Endodermal cell (in vitro differentiated cells): ENCODE measurements around the gene ADAMTS16. TPM values are rescaled to one million over a fixed set of nuclear protein-coding genes. Genes with fewer than 3 reads are reported as not detected.
A peak's percentile ranks its signal among the peaks of the same experiment; 100 is the strongest.

ENCODE experiments used
- DNase-seq: peaks from one replicate; pipeline ENCODE4 v3.0.0-alpha.2; 2017
- H3K27ac ChIP-seq: 2 replicates; pipeline ENCODE4 v1.5.1; 2013; ENCODE audit warnings: mild to moderate bottlenecking, low read depth, low read length, moderate library complexity
- H3K27me3 ChIP-seq: 2 replicates; pipeline ENCODE4 v1.6.1; 2013; ENCODE audit warnings: mild to moderate bottlenecking, low read length, moderate library complexity; ENCODE audit not compliant: insufficient read depth, control insufficient read depth, poor library complexity, severe bottlenecking
- H3K36me3 ChIP-seq: 2 replicates; pipeline ENCODE4 v1.7.0; 2013; ENCODE audit warnings: mild to moderate bottlenecking, low read length, moderate library complexity; ENCODE audit not compliant: control insufficient read depth, insufficient read depth
- H3K4me1 ChIP-seq: one replicate; pipeline ENCODE4 v1.7.0; 2013; ENCODE audit warnings: low read length; ENCODE audit not compliant: control insufficient read depth, insufficient read depth
- H3K4me3 ChIP-seq: 2 replicates; pipeline ENCODE4 v1.5.1; 2013; ENCODE audit warnings: mild to moderate bottlenecking, low read length, moderate library complexity
- H3K9ac ChIP-seq: 2 replicates; pipeline ENCODE4 v1.6.1; 2013; ENCODE audit warnings: mild to moderate bottlenecking, low read length, moderate library complexity; ENCODE audit not compliant: poor library complexity, severe bottlenecking; ENCODE audit errors: extremely low read depth
- H3K9me3 ChIP-seq: 2 replicates; pipeline ENCODE4 v1.6.1; 2013; ENCODE audit warnings: mild to moderate bottlenecking, low read length, moderate library complexity; ENCODE audit not compliant: control insufficient read depth
- H3K27ac Mint-ChIP-seq: 2 replicates; pipeline ENCODE4 v1.8.0; 2020; ENCODE audit warnings: mixed read lengths
- H3K27me3 Mint-ChIP-seq: 2 replicates; pipeline ENCODE4 v1.8.0; 2021; ENCODE audit warnings: mild to moderate bottlenecking, mixed read lengths; ENCODE audit not compliant: insufficient read depth
- H3K36me3 Mint-ChIP-seq: 2 replicates; pipeline ENCODE4 v1.8.0; 2020; ENCODE audit warnings: low read depth, mixed read lengths
- H3K4me1 Mint-ChIP-seq: 2 replicates; pipeline ENCODE4 v1.8.0; 2020; ENCODE audit warnings: mixed read lengths
- H3K4me3 Mint-ChIP-seq: 2 replicates; pipeline ENCODE4 v1.8.0; 2020; ENCODE audit warnings: mild to moderate bottlenecking, moderate library complexity, mixed read lengths
- H3K9me3 Mint-ChIP-seq: 2 replicates; pipeline ENCODE4 v1.8.0; 2020; ENCODE audit warnings: mild to moderate bottlenecking, mixed read lengths
- WGBS, 2 experiments: methylation state at CpG; one replicate each; pipeline versions ENCODE4 v1.1.5 to v1.1.7; 2013; ENCODE audit warnings: missing lambda C conversion rate in 2 of 2, mixed read lengths in 1 of 2; ENCODE audit not compliant: insufficient coverage in 1 of 2, insufficient read length in 1 of 2; 5-methylcytosine and 5-hydroxymethylcytosine counted together
- total RNA-seq, 2 donors: library from RNA; stranded (reverse); fragmentation: NEBNext Ultra II Directional in 1 of 2; extraction: Animal tissue kit (Norgen Biotek cat#: 25700) in 1 of 2; gene quantifications; 2 replicates in 1 of 2; 3 replicates in 1 of 2; pipeline ENCODE4 v1.2.1, GENCODE V29; 2021
- TF ChIP-seq, protein P1 (sequence below): fragments of 200-600 bp; sonication (generic); conservative IDR thresholded peaks from 2 replicates; pipeline ENCODE4 v1.5.0; 2021; ENCODE audit warnings: antibody characterized with exemption, mild to moderate bottlenecking

ADAMTS16 gene
- total RNA-seq, 2 donors from 2014 or later, result 0.77 to 7.4 TPM

DNA sequence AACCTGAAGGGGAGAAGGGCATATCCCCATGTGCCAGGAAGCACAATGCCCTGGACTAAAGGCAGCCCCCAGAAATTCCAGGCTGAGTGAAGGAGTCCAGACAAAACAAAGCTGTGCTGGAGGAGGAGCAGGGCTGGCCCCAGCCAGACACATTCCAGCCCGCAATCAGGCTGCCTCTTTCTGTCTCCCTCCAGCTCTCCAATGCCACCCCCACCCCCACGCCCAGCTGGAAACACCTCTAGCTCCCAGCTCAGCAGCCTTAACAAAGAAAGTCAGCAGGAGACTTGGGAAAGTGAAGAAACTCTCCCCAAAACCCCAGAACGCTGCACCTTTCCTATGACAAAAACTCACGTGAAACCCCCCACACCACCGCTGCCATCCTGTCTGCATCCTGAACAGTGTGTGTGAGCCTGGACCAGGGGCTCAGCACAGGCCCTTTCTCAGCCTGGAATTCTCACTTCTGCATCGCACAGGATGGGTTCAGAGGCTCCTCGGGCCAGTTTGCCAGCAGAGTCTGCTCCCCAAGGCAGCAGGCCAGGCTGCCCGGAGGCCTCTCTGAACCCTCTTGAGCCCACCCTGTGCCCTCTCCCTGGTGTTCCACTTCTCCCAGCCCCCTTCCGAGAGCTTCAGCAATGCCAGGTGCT lies 186.1 kb downstream of the ADAMTS16 start:
- Mint-ChIP-seq H3K27ac (no peak overlapping the region), H3K4me1 (peaks cover 29% of the 10 kb centered on the region), H3K36me3 (no peaks in the 10 kb centered on the region), H3K27me3 (peaks cover 2% of the 10 kb centered on the region), H3K4me3 (no peak overlapping the region), H3K9me3 (no peaks in the 10 kb centered on the region)
- Histone ChIP-seq H3K36me3 (no peaks in the 10 kb centered on the region), H3K4me3 (no peak overlapping the region), H3K27me3 (no peaks in the 10 kb centered on the region), H3K4me1 (peaks cover 8% of the 10 kb centered on the region), H3K9ac (no peak overlapping the region), H3K27ac (peak overlapping the region; percentile 74), H3K9me3 (no peaks in the 10 kb centered on the region)
- peak; percentile 82 for DNase-seq
- TF ChIP-seq, protein P1, sequence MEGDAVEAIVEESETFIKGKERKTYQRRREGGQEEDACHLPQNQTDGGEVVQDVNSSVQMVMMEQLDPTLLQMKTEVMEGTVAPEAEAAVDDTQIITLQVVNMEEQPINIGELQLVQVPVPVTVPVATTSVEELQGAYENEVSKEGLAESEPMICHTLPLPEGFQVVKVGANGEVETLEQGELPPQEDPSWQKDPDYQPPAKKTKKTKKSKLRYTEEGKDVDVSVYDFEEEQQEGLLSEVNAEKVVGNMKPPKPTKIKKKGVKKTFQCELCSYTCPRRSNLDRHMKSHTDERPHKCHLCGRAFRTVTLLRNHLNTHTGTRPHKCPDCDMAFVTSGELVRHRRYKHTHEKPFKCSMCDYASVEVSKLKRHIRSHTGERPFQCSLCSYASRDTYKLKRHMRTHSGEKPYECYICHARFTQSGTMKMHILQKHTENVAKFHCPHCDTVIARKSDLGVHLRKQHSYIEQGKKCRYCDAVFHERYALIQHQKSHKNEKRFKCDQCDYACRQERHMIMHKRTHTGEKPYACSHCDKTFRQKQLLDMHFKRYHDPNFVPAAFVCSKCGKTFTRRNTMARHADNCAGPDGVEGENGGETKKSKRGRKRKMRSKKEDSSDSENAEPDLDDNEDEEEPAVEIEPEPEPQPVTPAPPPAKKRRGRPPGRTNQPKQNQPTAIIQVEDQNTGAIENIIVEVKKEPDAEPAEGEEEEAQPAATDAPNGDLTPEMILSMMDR, result no peak
- 43 to 57% methylated on average over 4 to 9 of the region's 9 CpGs for WGBS, 2 experiments

DNA sequence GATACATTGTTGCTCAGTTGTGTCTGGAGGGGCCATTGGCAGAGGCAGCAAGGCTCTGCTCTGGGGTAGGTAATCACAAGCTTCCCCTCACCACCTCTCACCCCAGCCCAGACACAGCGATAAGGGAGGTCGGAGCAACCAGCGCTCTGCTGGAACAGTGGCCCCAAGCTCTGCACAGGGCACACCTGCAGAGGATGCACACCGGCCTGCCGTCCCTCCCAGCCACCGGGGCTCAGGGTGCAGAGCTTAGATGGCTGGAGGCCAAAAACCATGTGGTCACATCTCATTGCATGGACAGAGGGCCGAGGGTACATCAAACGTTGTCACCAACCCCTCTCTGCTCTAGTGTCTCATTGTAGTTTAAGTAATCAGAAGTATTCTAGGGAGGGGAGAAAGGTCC lies 187.0 kb downstream of the ADAMTS16 start:
- Mint-ChIP-seq H3K9me3 (no peaks in the 10 kb centered on the region), H3K4me1 (peaks cover 30% of the 10 kb centered on the region), H3K27me3 (peaks cover 2% of the 10 kb centered on the region), H3K4me3 (no peak overlapping the region), H3K36me3 (no peaks in the 10 kb centered on the region), H3K27ac (no peak overlapping the region)
- WGBS, 2 experiments, result 89 to 97% methylated on average over 4 to 8 of the region's 8 CpGs
- no peak overlapping the region for H3K9ac ChIP-seq
- TF ChIP-seq, protein P1, result no peak
- H3K9me3 ChIP-seq, result no peaks in the 10 kb centered on the region
- no peaks in the 10 kb centered on the region for H3K27me3 ChIP-seq
- no peaks in the 10 kb centered on the region for H3K36me3 ChIP-seq
- H3K4me1 ChIP-seq, result peaks cover 8% of the 10 kb centered on the region
- H3K4me3 ChIP-seq, result no peak overlapping the region
- no peak overlapping the region for H3K27ac ChIP-seq
- DNase-seq, result peak; percentile 45

DNA sequence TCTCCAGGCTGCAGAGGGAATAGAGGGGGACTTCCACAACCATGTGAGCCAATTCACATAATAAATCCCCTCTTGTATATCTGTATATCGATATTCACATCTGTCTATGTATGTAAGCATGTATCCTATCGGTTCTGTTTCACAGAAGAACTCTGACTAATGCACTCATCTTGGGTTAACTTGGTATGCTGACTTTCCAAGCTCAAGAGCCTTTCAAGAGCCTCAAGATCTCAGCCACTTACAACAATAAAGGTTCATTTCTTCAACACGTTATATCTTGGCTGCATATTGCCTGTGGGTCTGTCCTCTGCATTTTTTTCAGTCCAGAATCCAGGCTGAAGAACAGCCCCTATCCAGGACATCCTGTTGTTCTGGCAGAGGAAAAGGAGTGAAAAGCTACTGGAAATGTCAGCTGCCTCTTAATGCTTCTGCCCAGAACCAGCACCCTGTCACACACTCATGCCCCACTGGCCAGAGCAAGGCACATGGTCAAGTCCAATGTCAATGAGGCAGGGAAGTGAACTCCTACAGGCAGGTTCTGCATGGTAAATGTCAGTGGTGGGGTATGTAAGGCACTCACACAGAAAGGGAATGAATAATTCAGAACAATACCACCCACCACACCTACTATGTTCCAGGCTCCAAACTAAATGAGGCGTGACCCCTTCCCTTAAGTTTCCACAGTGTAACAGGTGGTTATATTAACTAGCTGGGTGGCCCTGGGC lies 190.8 kb downstream of the ADAMTS16 start:
- H3K9ac ChIP-seq, result no peak overlapping the region
- Mint-ChIP-seq H3K4me3 (no peak overlapping the region), H3K27me3 (peaks cover 3% of the 10 kb centered on the region), H3K4me1 (peaks cover 28% of the 10 kb centered on the region), H3K9me3 (no peaks in the 10 kb centered on the region), H3K27ac (no peak overlapping the region), H3K36me3 (no peaks in the 10 kb centered on the region)
- H3K4me3 ChIP-seq, result no peak overlapping the region
- no peak overlapping the region for H3K27ac ChIP-seq
- H3K4me1 ChIP-seq, result peaks cover 7% of the 10 kb centered on the region
- no peaks in the 10 kb centered on the region for H3K36me3 ChIP-seq
- 96 to 100% methylated on average over 3 to 4 of the region's 4 CpGs for WGBS, 2 experiments
- H3K9me3 ChIP-seq, result no peaks in the 10 kb centered on the region
- peak; percentile 33 for DNase-seq
- H3K27me3 ChIP-seq, result no peaks in the 10 kb centered on the region
- TF ChIP-seq, protein P1, result no peak
